Spleen (tissue), 7 donors: Measurements from ENCODE around the gene EGFR.

Source experiments
- POLR2A ChIP-seq, 3 donors: fragments of 450-650 bp; IDR thresholded peaks; one replicate each; pipeline ENCODE4 v1.5.1; 2017; ENCODE audit warnings: antibody characterized with exemption in 3 of 3, mild to moderate bottlenecking in 1 of 3
- POLR2AphosphoS5 ChIP-seq, 3 donors: sonication (generic); formaldehyde crosslinking; IDR thresholded peaks; one replicate each; pipeline ENCODE4 v1.5.1; 2017; ENCODE audit warnings: antibody characterized with exemption in 3 of 3
- TF ChIP-seq, protein P1 (sequence below), 11 experiments: fragments of 200-600 bp in 7 of 11; fragments of 450-650 bp in 4 of 11; sonication (generic) in 4 of 11; IDR thresholded peaks in 8 of 11; conservative IDR thresholded peaks in 3 of 11; 1 replicate in 7 of 11; 2 replicates in 4 of 11; pipeline versions ENCODE4 v1.4.0 to v1.8.0; 2016 to 2021; ENCODE audit warnings: antibody characterized with exemption in 11 of 11, inconsistent platforms in 4 of 11, mild to moderate bottlenecking in 1 of 11
- donor health status: DM: no; HTN: no; CAD: no; lungs with moderate emphysema.
- donor health status: DM: no; HTN: no; CAD: no.
- donor health status: DM: no; HTN: no; CAD: no.

DNA sequence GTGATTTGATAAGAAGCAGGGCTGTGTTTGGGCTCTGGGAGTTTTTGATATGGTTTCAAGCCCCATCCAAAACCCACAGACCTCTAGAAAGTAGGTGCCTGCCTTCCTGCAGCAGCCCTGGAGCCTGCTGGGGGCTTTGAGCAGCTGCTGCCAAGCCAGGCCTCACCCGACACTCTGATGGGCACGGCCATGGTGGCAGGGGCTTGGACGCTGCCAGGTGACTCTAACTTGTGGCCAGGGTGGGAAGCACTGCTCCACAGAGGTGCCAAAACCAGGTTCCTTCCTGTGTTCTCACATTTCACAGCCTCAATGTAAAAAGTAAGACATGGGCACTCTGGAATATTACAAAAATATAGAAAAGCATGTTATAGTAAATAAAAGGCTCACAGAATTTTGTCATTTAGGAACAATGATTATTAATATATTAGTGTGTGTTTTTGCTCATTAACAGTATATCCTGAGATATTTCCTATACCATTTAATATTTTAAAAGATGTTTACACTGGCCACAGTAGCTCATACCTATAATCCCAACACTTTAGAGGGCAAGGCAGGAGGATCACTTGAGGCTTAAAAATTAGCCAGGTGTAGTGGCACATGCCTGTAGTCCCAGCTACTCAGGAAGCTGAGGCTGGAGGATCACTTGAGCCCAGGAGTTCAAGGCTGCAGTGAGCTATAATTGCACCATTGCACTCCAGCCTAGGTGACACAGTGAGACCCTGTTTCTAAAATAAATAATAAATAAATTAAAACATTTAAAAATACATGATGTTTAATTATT is 95.1 kb downstream of the EGFR start:
- TF ChIP-seq, protein P1, sequence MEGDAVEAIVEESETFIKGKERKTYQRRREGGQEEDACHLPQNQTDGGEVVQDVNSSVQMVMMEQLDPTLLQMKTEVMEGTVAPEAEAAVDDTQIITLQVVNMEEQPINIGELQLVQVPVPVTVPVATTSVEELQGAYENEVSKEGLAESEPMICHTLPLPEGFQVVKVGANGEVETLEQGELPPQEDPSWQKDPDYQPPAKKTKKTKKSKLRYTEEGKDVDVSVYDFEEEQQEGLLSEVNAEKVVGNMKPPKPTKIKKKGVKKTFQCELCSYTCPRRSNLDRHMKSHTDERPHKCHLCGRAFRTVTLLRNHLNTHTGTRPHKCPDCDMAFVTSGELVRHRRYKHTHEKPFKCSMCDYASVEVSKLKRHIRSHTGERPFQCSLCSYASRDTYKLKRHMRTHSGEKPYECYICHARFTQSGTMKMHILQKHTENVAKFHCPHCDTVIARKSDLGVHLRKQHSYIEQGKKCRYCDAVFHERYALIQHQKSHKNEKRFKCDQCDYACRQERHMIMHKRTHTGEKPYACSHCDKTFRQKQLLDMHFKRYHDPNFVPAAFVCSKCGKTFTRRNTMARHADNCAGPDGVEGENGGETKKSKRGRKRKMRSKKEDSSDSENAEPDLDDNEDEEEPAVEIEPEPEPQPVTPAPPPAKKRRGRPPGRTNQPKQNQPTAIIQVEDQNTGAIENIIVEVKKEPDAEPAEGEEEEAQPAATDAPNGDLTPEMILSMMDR (IDR thresholded peaks at IDR 0.05 in 8 of 11, conservative IDR thresholded peaks at IDR 0.05 in 3 of 11) = no peak
- TF ChIP-seq POLR2AphosphoS5 (IDR thresholded peaks at IDR 0.05) (no peak), POLR2A (IDR thresholded peaks at IDR 0.05) (no peak)
